OCI-LY3 (cell line): ENCODE measurements around the gene INSM2.

ENCODE experiments used
- EZH2phosphoT487 ChIP-seq: fragments of 200-600 bp; shearing (Covaris generic); IDR thresholded peaks from 2 replicates; pipeline ENCODE4 v1.6.1; 2018; ENCODE audit warnings: antibody characterized with exemption, mixed run types, low read depth
- TF ChIP-seq, protein P1 (sequence below): fragments of 200-600, 300-600 bp; sonication (generic); IDR thresholded peaks from 2 replicates; pipeline ENCODE4 v1.5.1; 2014; ENCODE audit warnings: antibody characterized with exemption, low read length, low read depth

GRCh38 chr14:35565871-35566464, 32.0 kb downstream of the INSM2 start:
- TF ChIP-seq, protein P1, sequence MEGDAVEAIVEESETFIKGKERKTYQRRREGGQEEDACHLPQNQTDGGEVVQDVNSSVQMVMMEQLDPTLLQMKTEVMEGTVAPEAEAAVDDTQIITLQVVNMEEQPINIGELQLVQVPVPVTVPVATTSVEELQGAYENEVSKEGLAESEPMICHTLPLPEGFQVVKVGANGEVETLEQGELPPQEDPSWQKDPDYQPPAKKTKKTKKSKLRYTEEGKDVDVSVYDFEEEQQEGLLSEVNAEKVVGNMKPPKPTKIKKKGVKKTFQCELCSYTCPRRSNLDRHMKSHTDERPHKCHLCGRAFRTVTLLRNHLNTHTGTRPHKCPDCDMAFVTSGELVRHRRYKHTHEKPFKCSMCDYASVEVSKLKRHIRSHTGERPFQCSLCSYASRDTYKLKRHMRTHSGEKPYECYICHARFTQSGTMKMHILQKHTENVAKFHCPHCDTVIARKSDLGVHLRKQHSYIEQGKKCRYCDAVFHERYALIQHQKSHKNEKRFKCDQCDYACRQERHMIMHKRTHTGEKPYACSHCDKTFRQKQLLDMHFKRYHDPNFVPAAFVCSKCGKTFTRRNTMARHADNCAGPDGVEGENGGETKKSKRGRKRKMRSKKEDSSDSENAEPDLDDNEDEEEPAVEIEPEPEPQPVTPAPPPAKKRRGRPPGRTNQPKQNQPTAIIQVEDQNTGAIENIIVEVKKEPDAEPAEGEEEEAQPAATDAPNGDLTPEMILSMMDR: no peak
- TF ChIP-seq EZH2phosphoT487: no peak
